WERI-Rb-1 (cell line): Measurements from ENCODE around the gene CPNE1.

Source experiments
- DNase-seq: peaks from one replicate; pipeline ENCODE4 v3.0.0-alpha.2; 2020
- H3K27ac ChIP-seq: fragments of 250-450 bp; sonication (Bioruptor Pico); 2 replicates; pipeline ENCODE4 v1.5.1; 2020; ENCODE audit warnings: mild to moderate bottlenecking, moderate library complexity
- H3K27me3 ChIP-seq: fragments of 250-450 bp; sonication (Bioruptor Pico); 2 replicates; pipeline ENCODE4 v1.5.1; 2021; ENCODE audit warnings: mild to moderate bottlenecking, low read depth, moderate library complexity; ENCODE audit not compliant: insufficient read depth, severe bottlenecking
- H3K36me3 ChIP-seq: fragments of 250-450 bp; sonication (Bioruptor Pico); 2 replicates; pipeline ENCODE4 v1.5.1; 2020; ENCODE audit warnings: mild to moderate bottlenecking, moderate library complexity
- H3K4me3 ChIP-seq: 2 replicates; pipeline ENCODE4 v1.5.1; 2011; ENCODE audit warnings: low read depth, mild to moderate bottlenecking, control low read depth, low read length
- H3K9me3 ChIP-seq: fragments of 250-450 bp; sonication (Bioruptor Pico); 2 replicates; pipeline ENCODE4 v1.5.1; 2021; ENCODE audit warnings: mild to moderate bottlenecking, moderate library complexity; ENCODE audit not compliant: severe bottlenecking
- TF ChIP-seq, protein P1 (sequence below): IDR thresholded peaks from 2 replicates; pipeline ENCODE4 v1.5.1; 2011; ENCODE audit warnings: low read depth, mild to moderate bottlenecking, control low read depth, inconsistent platforms, low read length

CPNE1 gene

DNA sequence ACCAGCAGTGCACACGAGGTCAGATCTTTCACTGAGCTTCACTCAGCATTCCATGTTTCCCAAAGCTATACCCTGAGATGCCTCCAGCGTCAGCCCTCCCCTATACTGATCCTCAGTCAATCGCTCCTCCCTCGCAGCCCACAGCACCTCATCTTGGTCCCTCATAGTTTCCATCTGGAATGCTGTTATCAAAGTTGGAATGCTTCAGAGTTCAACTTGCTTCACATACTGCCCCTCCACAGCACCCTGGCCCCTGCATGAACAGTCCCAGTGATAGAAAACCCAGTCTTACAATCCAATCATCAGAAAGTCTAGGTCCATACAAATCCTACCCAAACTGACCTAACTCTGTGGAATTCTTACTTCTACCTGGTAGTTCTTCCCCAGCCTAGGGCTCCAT, 29.0 kb downstream of the CPNE1 start:
- Histone ChIP-seq H3K9me3 (no peaks in the 10 kb centered on the region), H3K27me3 (no peaks in the 10 kb centered on the region), H3K4me3 (no peak overlapping the region), H3K36me3 (peaks cover 16% of the 10 kb centered on the region), H3K27ac (no peak overlapping the region)
- DNase-seq, result no peak
- TF ChIP-seq, protein P1, sequence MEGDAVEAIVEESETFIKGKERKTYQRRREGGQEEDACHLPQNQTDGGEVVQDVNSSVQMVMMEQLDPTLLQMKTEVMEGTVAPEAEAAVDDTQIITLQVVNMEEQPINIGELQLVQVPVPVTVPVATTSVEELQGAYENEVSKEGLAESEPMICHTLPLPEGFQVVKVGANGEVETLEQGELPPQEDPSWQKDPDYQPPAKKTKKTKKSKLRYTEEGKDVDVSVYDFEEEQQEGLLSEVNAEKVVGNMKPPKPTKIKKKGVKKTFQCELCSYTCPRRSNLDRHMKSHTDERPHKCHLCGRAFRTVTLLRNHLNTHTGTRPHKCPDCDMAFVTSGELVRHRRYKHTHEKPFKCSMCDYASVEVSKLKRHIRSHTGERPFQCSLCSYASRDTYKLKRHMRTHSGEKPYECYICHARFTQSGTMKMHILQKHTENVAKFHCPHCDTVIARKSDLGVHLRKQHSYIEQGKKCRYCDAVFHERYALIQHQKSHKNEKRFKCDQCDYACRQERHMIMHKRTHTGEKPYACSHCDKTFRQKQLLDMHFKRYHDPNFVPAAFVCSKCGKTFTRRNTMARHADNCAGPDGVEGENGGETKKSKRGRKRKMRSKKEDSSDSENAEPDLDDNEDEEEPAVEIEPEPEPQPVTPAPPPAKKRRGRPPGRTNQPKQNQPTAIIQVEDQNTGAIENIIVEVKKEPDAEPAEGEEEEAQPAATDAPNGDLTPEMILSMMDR, result no peak

DNA sequence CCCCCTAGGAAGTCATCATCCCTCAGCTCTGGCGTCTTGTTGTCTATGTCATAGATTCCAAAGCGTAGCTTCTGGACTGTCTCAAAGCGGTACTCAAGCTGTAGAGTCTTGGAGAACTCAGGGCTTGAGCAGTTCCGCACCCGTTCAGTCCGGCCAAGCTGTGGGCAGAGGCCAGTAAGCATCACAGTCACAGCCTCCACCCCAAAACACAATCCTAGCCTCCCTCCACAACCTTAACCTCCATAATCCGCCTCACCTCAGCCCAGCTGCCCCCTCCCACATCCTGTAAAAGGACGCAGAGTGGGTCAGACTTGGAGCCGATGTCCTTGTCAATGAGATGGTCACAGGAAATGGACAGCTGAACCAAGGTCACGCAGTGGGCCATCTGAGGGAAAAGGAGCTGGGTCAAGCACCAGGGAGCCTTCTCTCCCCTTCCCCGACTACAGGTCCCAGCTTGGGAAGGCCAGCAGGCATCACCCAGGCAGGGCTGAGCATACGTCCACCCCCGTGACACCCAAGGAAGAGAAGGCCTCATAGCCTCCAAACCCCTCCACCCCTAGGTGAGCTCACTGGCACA, 32.1 kb downstream of the CPNE1 start:
- TF ChIP-seq, protein P1, result no peak
- H3K27me3 ChIP-seq, result no peaks in the 10 kb centered on the region
- no peak overlapping the region for H3K4me3 ChIP-seq
- no peaks in the 10 kb centered on the region for H3K9me3 ChIP-seq
- peaks cover 36% of the 10 kb centered on the region for H3K36me3 ChIP-seq
- DNase-seq, result no peak
- H3K27ac ChIP-seq, result no peak overlapping the region

DNA sequence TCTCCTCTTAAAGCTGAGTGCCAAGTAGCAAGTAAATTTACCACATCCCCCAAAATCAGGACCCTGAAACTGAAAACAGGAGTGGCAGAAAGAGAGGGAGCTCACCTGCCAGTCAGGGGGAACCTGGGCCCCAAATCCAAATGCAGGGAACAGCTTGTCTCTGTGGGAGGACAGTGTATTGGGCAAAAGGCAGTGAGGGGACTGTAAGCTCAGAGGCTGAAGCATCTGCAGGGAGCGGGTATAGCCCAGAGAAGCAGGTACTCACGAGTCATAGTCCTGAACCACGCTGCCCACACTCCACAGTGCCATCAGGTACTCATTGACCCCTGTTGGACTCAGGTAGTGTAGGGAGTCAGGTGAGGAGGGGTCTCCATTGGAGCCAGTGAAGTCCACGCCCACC, 34.1 kb downstream of the CPNE1 start:
- no peak overlapping the region for H3K27ac ChIP-seq
- no peaks in the 10 kb centered on the region for H3K9me3 ChIP-seq
- DNase-seq, result no peak
- TF ChIP-seq, protein P1, result no peak
- no peaks in the 10 kb centered on the region for H3K27me3 ChIP-seq
- H3K4me3 ChIP-seq, result no peak overlapping the region
- peaks cover 51% of the 10 kb centered on the region for H3K36me3 ChIP-seq

DNA sequence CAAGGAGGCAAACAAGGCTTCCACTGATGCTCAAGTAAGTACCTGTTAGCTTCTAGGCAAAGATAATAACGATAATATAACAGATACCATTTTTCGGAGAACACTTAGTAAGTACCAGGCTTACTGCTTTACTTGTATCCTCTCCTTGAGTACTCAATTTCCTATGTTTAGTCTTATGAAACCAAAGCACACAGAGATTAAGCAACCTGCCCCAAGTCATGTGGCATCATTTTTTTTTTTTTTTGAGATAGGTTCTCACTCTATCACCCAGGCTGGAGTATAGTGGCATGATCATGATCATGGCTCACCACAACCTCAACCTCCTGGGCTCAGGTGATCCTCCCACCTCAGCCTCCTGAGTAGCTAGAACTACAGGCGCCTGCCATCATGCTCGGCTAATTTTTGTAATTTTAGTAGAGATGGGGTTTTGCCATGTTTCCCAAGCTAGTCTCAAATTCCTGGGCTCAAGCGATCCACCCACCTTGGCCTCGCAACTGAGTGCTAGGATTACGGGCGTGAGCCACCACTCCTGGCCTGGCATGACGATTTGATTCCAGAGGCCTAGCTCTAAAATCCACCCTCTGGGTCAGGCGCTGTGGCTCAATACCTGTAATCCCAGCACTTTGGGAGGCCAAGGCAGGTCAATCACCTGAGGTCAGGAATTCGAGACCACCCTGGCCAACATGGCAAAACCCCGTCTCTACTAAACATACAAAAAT, 35.1 kb downstream of the CPNE1 start:
- H3K4me3 ChIP-seq, result no peak overlapping the region
- DNase-seq, result no peak
- no peaks in the 10 kb centered on the region for H3K9me3 ChIP-seq
- H3K27ac ChIP-seq, result no peak overlapping the region
- H3K36me3 ChIP-seq, result peaks cover 60% of the 10 kb centered on the region
- TF ChIP-seq, protein P1, result no peak
- H3K27me3 ChIP-seq, result no peaks in the 10 kb centered on the region

DNA sequence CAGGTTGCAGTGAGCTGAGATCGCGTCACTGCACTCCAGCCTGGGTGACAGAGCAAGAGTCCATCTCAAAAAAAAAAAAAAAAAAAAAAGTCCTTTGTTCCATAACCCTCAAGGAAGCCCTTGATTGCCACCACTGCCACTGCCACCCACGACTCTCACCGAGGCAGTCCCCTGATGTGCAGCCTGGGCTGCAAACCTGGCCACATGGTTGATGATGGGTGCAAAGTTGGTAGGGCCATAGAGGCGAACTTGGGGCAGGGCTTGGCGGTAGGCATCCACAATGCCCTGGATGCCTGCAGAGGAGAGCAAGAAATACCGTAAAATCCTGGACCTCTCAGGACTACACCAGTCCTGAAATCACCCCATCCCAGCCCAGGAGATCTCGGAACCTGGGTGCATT, 37.6 kb downstream of the CPNE1 start:
- Histone ChIP-seq H3K27ac (no peak overlapping the region), H3K36me3 (peaks cover 56% of the 10 kb centered on the region), H3K4me3 (no peak overlapping the region), H3K9me3 (no peaks in the 10 kb centered on the region), H3K27me3 (no peaks in the 10 kb centered on the region)
- TF ChIP-seq, protein P1, result no peak
- no peak for DNase-seq
